Cardiac muscle cell (in vitro differentiated cells and primary cell): ENCODE results near the gene CDH11. TPM values are rescaled to one million over a fixed set of nuclear protein-coding genes. Genes with fewer than 3 reads are reported as not detected.

ENCODE experiments used
- DNase-seq, 2 donors: peaks; one replicate each; pipeline versions ENCODE4 v3.0.0 to v3.0.0-alpha.2; 2010 to 2017; ENCODE audit warnings: low read depth in 1 of 2, low spot score in 1 of 2
- H3K27ac ChIP-seq: fragments of 200-600 bp; sonication (generic); 2 replicates; pipeline ENCODE4 v1.5.1; 2016
- H3K27me3 ChIP-seq: fragments of 200-600 bp; sonication (generic); 2 replicates; pipeline ENCODE4 v1.6.0; 2016; ENCODE audit warnings: control low read depth
- H3K36me3 ChIP-seq: fragments of 200-600 bp; sonication (generic); 2 replicates; pipeline ENCODE4 v1.5.1; 2016; ENCODE audit warnings: control low read depth
- H3K4me1 ChIP-seq: fragments of 200-600 bp; sonication (generic); 2 replicates; pipeline ENCODE4 v1.8.1; 2017; ENCODE audit warnings: low read depth, mild to moderate bottlenecking, mixed run types
- H3K4me3 ChIP-seq: fragments of 200-600 bp; sonication (generic); 2 replicates; pipeline ENCODE4 v1.5.1; 2016; ENCODE audit warnings: mild to moderate bottlenecking
- H3K9me3 ChIP-seq: fragments of 200-600 bp; sonication (generic); 2 replicates; pipeline ENCODE4 v1.5.1; 2017; ENCODE audit warnings: low read depth, mild to moderate bottlenecking, control low read depth
- polyA plus RNA-seq: library from polyadenylated mRNA; unstranded; fragments of >200 nt; fragmentation: Nextera tagmentation; extraction: Ambion mirVana; gene quantifications from 2 replicates; pipeline ENCODE4 v1.2.1, GENCODE V29; 2016
- total RNA-seq: library from RNA; depleted of rRNA; stranded (reverse); fragments of >200 nt; gene quantifications from 2 replicates; pipeline ENCODE4 v1.2.3, GENCODE V29; 2016
- TF ChIP-seq, protein P1 (sequence below): IDR thresholded peaks from 2 replicates; pipeline ENCODE4 v1.5.1; 2012; ENCODE audit warnings: low read depth, mild to moderate bottlenecking, low read length

The CDH11 gene
- total and polyA plus RNA-seq, 2 experiments from 2014 or later: 29.4 to 99.3 TPM

GRCh38 chr16:65136681-65137080, 14.8 kb upstream of the CDH11 start:
- Histone ChIP-seq H3K9me3 (no peaks in the 10 kb centered on the region), H3K4me3 (no peak overlapping the region), H3K27ac (no peak overlapping the region), H3K4me1 (no peaks in the 10 kb centered on the region), H3K27me3 (no peaks in the 10 kb centered on the region), H3K36me3 (no peaks in the 10 kb centered on the region)
- no peak for DNase-seq
- TF ChIP-seq, protein P1, sequence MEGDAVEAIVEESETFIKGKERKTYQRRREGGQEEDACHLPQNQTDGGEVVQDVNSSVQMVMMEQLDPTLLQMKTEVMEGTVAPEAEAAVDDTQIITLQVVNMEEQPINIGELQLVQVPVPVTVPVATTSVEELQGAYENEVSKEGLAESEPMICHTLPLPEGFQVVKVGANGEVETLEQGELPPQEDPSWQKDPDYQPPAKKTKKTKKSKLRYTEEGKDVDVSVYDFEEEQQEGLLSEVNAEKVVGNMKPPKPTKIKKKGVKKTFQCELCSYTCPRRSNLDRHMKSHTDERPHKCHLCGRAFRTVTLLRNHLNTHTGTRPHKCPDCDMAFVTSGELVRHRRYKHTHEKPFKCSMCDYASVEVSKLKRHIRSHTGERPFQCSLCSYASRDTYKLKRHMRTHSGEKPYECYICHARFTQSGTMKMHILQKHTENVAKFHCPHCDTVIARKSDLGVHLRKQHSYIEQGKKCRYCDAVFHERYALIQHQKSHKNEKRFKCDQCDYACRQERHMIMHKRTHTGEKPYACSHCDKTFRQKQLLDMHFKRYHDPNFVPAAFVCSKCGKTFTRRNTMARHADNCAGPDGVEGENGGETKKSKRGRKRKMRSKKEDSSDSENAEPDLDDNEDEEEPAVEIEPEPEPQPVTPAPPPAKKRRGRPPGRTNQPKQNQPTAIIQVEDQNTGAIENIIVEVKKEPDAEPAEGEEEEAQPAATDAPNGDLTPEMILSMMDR: no peak

DNA sequence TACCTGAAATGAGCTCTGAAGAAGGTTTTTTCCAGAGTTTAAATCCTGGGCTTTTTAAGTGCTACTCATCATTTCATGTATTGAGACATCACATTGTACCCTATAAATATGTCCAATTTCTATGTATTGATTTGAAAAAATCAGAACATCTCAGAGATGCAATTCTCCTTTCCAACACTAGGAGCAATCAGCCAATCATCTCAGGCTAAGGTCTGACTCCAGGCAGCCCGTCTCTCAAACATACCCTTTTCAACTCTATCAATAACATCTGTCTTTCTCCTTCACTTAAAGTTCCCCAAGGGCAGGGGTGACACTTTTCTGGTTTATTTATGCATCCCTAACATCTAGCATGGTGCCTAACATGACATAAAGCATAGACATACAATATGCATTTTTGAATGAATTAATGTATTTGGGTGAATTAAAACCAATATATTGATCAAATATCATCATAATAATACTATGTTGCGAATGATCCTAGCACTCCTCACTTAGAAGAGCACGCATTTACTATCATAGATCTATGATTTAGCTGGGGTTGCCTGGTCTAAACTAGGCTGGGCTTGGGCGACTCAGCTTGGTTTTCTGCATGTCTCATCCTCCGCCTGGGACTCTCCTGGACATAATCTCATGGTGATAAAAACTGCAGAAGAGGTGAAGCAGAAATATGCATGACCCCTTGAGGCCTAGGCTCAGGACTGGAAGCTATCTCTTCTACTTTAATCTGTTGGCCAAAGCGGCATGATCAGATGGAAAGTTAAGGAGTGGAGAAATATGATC, 5.2 kb upstream of the CDH11 start:
- H3K4me3 ChIP-seq: no peak overlapping the region
- TF ChIP-seq, protein P1: peak; percentile 34
- no peak for DNase-seq
- no peaks in the 10 kb centered on the region for H3K36me3 ChIP-seq
- H3K4me1 ChIP-seq: peaks cover 5% of the 10 kb centered on the region
- peaks cover 20% of the 10 kb centered on the region for H3K27me3 ChIP-seq
- H3K27ac ChIP-seq: no peak overlapping the region
- no peaks in the 10 kb centered on the region for H3K9me3 ChIP-seq

DNA sequence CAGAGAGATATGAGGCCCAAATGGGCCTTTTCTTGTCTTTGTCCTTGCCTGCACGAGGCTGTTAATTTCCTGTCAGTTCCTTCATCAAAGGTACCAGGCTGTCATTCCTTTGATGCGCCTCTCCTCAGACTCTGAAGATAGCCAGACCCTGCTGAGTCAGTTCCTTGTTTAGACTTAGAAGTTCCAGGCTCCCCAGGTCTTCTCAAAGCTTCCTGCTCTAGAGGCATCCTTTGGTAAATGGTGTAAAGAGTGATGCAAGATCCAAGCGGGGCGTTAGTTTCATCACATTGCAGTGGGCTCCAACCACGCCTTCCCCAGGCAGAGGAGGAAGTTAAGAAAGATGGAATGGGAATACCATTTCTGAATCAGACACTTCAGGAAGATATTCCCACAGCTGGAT, 4.0 kb upstream of the CDH11 start:
- H3K36me3 ChIP-seq: no peaks in the 10 kb centered on the region
- TF ChIP-seq, protein P1: no peak
- DNase-seq: peak in 1 of 2 donors; percentile 77
- peaks cover 5% of the 10 kb centered on the region for H3K4me1 ChIP-seq
- peaks cover 20% of the 10 kb centered on the region for H3K27me3 ChIP-seq
- H3K27ac ChIP-seq: no peak overlapping the region
- no peak overlapping the region for H3K4me3 ChIP-seq
- H3K9me3 ChIP-seq: no peaks in the 10 kb centered on the region

DNA sequence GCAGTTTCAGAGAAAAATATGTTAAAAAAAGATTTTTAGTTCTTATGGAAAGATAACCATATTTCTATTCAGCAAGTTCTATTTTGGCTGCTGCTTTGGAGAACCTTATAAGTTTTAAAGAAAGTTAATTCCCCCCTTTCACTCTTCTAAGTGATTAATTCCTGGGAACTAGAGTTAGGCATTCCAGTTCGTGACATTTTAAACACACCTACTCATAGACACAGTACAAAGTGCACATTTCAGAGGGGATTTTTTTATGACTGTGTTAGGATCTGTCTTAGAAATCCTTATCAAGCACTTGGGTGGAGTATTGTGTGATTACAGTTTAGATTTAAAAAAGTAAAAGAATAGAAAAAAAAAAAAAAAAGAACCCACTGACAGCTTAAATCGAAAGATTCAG, 3.5 kb upstream of the CDH11 start:
- DNase-seq: no peak
- H3K4me1 ChIP-seq: peaks cover 5% of the 10 kb centered on the region
- no peaks in the 10 kb centered on the region for H3K9me3 ChIP-seq
- H3K27me3 ChIP-seq: peaks cover 20% of the 10 kb centered on the region
- TF ChIP-seq, protein P1: no peak
- no peak overlapping the region for H3K27ac ChIP-seq
- no peak overlapping the region for H3K4me3 ChIP-seq
- H3K36me3 ChIP-seq: no peaks in the 10 kb centered on the region

DNA sequence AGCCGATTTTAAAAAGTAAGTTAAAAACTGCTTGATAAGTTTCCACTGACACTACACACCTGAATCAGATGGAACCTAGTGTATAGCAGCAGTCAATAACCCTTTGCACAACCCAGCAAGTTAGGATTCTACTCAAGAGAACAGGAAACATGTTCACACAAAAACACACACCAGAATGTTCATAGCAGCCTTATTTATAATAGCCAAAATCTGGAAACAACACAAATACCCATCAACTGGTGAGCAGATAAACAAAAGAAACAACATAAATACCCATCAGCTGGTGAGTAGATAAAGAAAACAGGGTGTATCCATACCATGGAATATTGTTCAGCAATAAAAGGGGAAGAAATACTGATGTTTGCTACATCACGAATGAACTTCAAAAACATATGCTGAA, 2.7 kb upstream of the CDH11 start:
- TF ChIP-seq, protein P1: no peak
- DNase-seq: no peak
- Histone ChIP-seq H3K9me3 (no peaks in the 10 kb centered on the region), H3K4me1 (peaks cover 10% of the 10 kb centered on the region), H3K27me3 (peaks cover 20% of the 10 kb centered on the region), H3K4me3 (no peak overlapping the region), H3K27ac (no peak overlapping the region), H3K36me3 (no peaks in the 10 kb centered on the region)
